ENCODE data around the gene SYCN. TPM values are rescaled to one million over a fixed set of nuclear protein-coding genes. Genes with fewer than 3 reads are reported as not detected.
A peak's percentile ranks its signal among the peaks of the same experiment; 100 is the strongest.

Gene SYCN
- total and polyA plus RNA-seq, 5 donors from 2014 or later, result not detected

- Mint-ChIP-seq H3K27ac (no peak overlapping the region), H3K4me3 (no peak overlapping the region), H3K27me3 (no peaks in the 10 kb centered on the region), H3K4me1 (peaks cover 0 to 4% (median 0%) of the 10 kb centered on the region in 4 donors), H3K36me3 (peaks cover 13% of the 10 kb centered on the region), H3K9me3 (no peaks in the 10 kb centered on the region)
- Histone ChIP-seq H3K27ac (ENCODE audit: insufficient read depth, low read length, poor library complexity, severe bottlenecking) (no peak overlapping the region), H3K4me1 (ENCODE audit: control insufficient read depth, insufficient read depth, low read length, poor library complexity, severe bottlenecking) (no peaks in the 10 kb centered on the region), H3K4me3 (ENCODE audit: low read depth, low read length) (no peak overlapping the region), H3K9me3 (ENCODE audit: control insufficient read depth in 2 of 2, low read length in 2 of 2) (no peaks in the 10 kb centered on the region), H3K27me3 (ENCODE audit: control insufficient read depth, insufficient read depth, low read length) (no peaks in the 10 kb centered on the region), H3K36me3 (ENCODE audit: control insufficient read depth, insufficient read depth, low read length) (peaks cover 5% of the 10 kb centered on the region)
- ATAC-seq (ENCODE audit: low read depth in 2 of 2), result no peak
- DNase-seq, result no peak
These were observed 31.2 kb downstream of the SYCN start for GRCh38 chr19:39172700-39173501.

- ATAC-seq (ENCODE audit: low read depth in 2 of 2), result no peak
- Mint-ChIP-seq H3K27ac (no peak overlapping the region), H3K36me3 (peaks cover 13% of the 10 kb centered on the region), H3K9me3 (no peaks in the 10 kb centered on the region), H3K27me3 (no peaks in the 10 kb centered on the region), H3K4me1 (peaks cover 0 to 4% (median 0%) of the 10 kb centered on the region in 4 donors), H3K4me3 (no peak overlapping the region)
- no peaks in the 10 kb centered on the region for H3K27me3 ChIP-seq (ENCODE audit: control insufficient read depth, insufficient read depth, low read length)
- peaks cover 5% of the 10 kb centered on the region for H3K36me3 ChIP-seq (ENCODE audit: control insufficient read depth, insufficient read depth, low read length)
- no peak overlapping the region for H3K27ac ChIP-seq (ENCODE audit: insufficient read depth, low read length, poor library complexity, severe bottlenecking)
- H3K4me1 ChIP-seq (ENCODE audit: control insufficient read depth, insufficient read depth, low read length, poor library complexity, severe bottlenecking), result no peaks in the 10 kb centered on the region
- no peak for DNase-seq
- H3K9me3 ChIP-seq (ENCODE audit: control insufficient read depth in 2 of 2, low read length in 2 of 2), result no peaks in the 10 kb centered on the region
- H3K4me3 ChIP-seq (ENCODE audit: low read depth, low read length), result no peak overlapping the region
These were observed 32.3 kb downstream of the SYCN start for GRCh38 chr19:39171479-39172465.

DNA sequence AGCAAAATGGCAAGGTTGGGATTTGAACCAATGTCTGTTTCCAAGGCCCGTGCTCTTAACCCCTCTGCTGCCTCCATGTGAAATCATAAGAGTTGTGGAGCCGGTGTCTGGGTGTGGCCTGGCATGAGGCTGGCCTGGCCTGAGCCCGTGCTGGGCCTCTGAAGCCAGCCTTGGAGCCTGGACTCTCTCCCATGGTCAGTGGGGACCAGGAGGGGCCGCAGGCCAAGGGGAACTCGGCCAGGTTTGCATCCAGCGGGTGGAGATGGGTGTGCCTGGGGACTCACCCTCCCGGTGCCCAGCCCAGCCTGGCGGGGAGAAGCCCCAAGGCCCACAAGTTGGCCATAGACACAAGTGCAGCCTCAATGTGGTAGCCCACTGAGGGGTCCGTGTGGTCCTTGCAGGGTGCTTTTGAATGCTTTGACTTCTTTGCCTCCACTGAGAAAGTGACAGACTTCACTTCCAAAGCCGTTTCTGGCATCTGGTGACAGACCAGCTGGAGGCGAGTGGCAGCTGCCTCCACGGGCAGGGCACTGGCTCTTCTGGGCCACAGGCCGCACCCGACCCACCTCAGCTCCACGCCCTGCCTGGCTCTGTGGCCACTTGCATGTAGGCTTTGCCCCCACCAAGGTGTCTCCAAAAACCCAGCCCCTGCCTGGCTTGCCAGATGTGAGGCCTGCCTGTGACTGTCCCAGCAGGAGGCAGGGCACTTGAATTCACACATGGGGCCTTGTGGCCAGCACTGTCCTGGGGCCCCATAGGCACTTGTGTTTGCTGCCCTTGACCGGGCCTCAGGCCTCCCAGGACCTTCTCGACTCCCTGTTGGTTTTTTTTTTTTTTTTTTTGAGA, 33.5 kb downstream of the SYCN start:
- ATAC-seq (ENCODE audit: low read depth in 2 of 2), result no peak

DNA sequence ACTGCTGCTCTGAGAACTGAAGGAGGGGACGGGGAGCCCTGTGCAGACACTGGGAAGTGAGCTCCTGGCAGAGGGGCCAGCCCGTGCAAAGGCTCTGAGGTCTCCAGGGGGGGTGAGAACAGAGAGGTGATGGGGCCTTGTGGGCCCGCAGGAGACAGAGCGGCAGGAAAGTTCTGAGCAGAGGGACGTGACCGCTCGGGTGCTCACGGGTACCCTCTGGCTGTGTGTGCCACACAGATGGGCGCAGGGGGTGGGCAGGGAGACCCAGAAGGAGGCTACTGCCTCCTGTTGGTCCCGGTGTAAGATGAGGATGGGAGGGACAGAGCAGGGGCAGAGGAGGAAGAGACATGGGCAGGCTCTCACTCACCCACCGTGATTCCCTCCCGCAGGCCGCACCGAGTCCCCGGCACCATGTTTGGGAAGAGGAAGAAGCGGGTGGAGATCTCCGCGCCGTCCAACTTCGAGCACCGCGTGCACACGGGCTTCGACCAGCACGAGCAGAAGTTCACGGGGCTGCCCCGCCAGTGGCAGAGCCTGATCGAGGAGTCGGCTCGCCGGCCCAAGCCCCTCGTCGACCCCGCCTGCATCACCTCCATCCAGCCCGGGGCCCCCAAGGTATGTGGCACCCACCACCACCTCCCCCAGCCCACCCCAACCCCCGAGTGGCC, 34.8 kb downstream of the SYCN start:
- Histone ChIP-seq H3K36me3 (ENCODE audit: control insufficient read depth, insufficient read depth, low read length) (peaks cover 5% of the 10 kb centered on the region), H3K27ac (ENCODE audit: insufficient read depth, low read length, poor library complexity, severe bottlenecking) (no peak overlapping the region)

More for the DNA sequence above, 33.5 kb downstream of the SYCN start:
- peak overlapping the region in 1 of 3 donors; percentile 48 for H3K27ac Mint-ChIP-seq
- H3K4me3 Mint-ChIP-seq, result no peak overlapping the region
- Histone ChIP-seq H3K4me3 (ENCODE audit: low read depth, low read length) (no peak overlapping the region), H3K4me1 (ENCODE audit: control insufficient read depth, insufficient read depth, low read length, poor library complexity, severe bottlenecking) (no peaks in the 10 kb centered on the region), H3K36me3 (ENCODE audit: control insufficient read depth, insufficient read depth, low read length) (peaks cover 5% of the 10 kb centered on the region), H3K9me3 (ENCODE audit: control insufficient read depth in 2 of 2, low read length in 2 of 2) (no peaks in the 10 kb centered on the region), H3K27me3 (ENCODE audit: control insufficient read depth, insufficient read depth, low read length) (no peaks in the 10 kb centered on the region), H3K27ac (ENCODE audit: insufficient read depth, low read length, poor library complexity, severe bottlenecking) (no peak overlapping the region)
- H3K36me3 Mint-ChIP-seq, result peaks cover 9% of the 10 kb centered on the region
- H3K4me1 Mint-ChIP-seq, result peaks cover 0 to 4% (median 0%) of the 10 kb centered on the region in 4 donors
- H3K27me3 Mint-ChIP-seq, result no peaks in the 10 kb centered on the region
- DNase-seq, result no peak
- H3K9me3 Mint-ChIP-seq, result no peaks in the 10 kb centered on the region

GRCh38 chr19:39168258-39169142, 35.6 kb downstream of the SYCN start:
- no peaks in the 10 kb centered on the region for H3K9me3 Mint-ChIP-seq
- peak overlapping the region in 1 of 3 donors; percentile 72 for H3K27ac Mint-ChIP-seq
- peaks cover 0 to 4% (median 2%) of the 10 kb centered on the region in 4 donors for H3K4me1 Mint-ChIP-seq
- H3K4me3 Mint-ChIP-seq, result no peak overlapping the region
- Histone ChIP-seq H3K9me3 (ENCODE audit: control insufficient read depth in 2 of 2, low read length in 2 of 2) (no peaks in the 10 kb centered on the region), H3K4me1 (ENCODE audit: control insufficient read depth, insufficient read depth, low read length, poor library complexity, severe bottlenecking) (no peaks in the 10 kb centered on the region), H3K27ac (ENCODE audit: insufficient read depth, low read length, poor library complexity, severe bottlenecking) (no peak overlapping the region), H3K4me3 (ENCODE audit: low read depth, low read length) (no peak overlapping the region), H3K36me3 (ENCODE audit: control insufficient read depth, insufficient read depth, low read length) (peaks cover 5% of the 10 kb centered on the region), H3K27me3 (ENCODE audit: control insufficient read depth, insufficient read depth, low read length) (no peaks in the 10 kb centered on the region)
- no peaks in the 10 kb centered on the region for H3K27me3 Mint-ChIP-seq
- peaks cover 9% of the 10 kb centered on the region for H3K36me3 Mint-ChIP-seq
- no peak for ATAC-seq (ENCODE audit: low read depth in 2 of 2)
- no peak for DNase-seq

More for the DNA sequence above, 34.8 kb downstream of the SYCN start:
- Mint-ChIP-seq H3K9me3 (no peaks in the 10 kb centered on the region), H3K27me3 (no peaks in the 10 kb centered on the region), H3K27ac (peak overlapping the region in 1 of 3 donors; percentile 72), H3K36me3 (peaks cover 9% of the 10 kb centered on the region), H3K4me1 (peaks cover 0 to 4% (median under 1%) of the 10 kb centered on the region in 4 donors), H3K4me3 (no peak overlapping the region)
- Histone ChIP-seq H3K4me3 (ENCODE audit: low read depth, low read length) (no peak overlapping the region), H3K9me3 (ENCODE audit: control insufficient read depth in 2 of 2, low read length in 2 of 2) (no peaks in the 10 kb centered on the region), H3K4me1 (ENCODE audit: control insufficient read depth, insufficient read depth, low read length, poor library complexity, severe bottlenecking) (no peaks in the 10 kb centered on the region), H3K27me3 (ENCODE audit: control insufficient read depth, insufficient read depth, low read length) (no peaks in the 10 kb centered on the region)
- no peak for DNase-seq
- no peak for ATAC-seq (ENCODE audit: low read depth in 2 of 2)

GRCh38 chr19:39167461-39168257, 36.4 kb downstream of the SYCN start:
- no peaks in the 10 kb centered on the region for H3K27me3 Mint-ChIP-seq
- Histone ChIP-seq H3K4me3 (ENCODE audit: low read depth, low read length) (no peak overlapping the region), H3K27ac (ENCODE audit: insufficient read depth, low read length, poor library complexity, severe bottlenecking) (no peak overlapping the region), H3K9me3 (ENCODE audit: control insufficient read depth in 2 of 2, low read length in 2 of 2) (no peaks in the 10 kb centered on the region), H3K36me3 (ENCODE audit: control insufficient read depth, insufficient read depth, low read length) (peaks cover 5% of the 10 kb centered on the region), H3K4me1 (ENCODE audit: control insufficient read depth, insufficient read depth, low read length, poor library complexity, severe bottlenecking) (no peaks in the 10 kb centered on the region), H3K27me3 (ENCODE audit: control insufficient read depth, insufficient read depth, low read length) (no peaks in the 10 kb centered on the region)
- peaks cover 0 to 5% (median 2%) of the 10 kb centered on the region in 4 donors for H3K4me1 Mint-ChIP-seq
- peaks cover 9% of the 10 kb centered on the region for H3K36me3 Mint-ChIP-seq
- H3K27ac Mint-ChIP-seq, result no peak overlapping the region
- H3K4me3 Mint-ChIP-seq, result no peak overlapping the region
- DNase-seq, result no peak
- no peaks in the 10 kb centered on the region for H3K9me3 Mint-ChIP-seq
- no peak for ATAC-seq (ENCODE audit: low read depth in 2 of 2)
